ENCODE results near the gene LPP.
A peak's percentile ranks its signal among the peaks of the same experiment; 100 is the strongest.
"Not testable (repeated sequence)": the region's sequence is repeated elsewhere in the genome, so short reads cannot be mapped to it uniquely, and the experiment has no call there.

Gene LPP

GRCh38 chr3:188154014-188154808 is at the start of gene LPP:
Gene LPP (plus strand): TSS chr3:188154157. CDS start chr3:188406121, 251,964 bp downstream.
- peak; percentile 83 for DNase-seq

- DNase-seq = no peak
Observed at GRCh38 chr3:188106006-188106405, 48.0 kb upstream of the LPP start.

- no peak for DNase-seq
Observed at GRCh38 chr3:188106454-188106853, 47.5 kb upstream of the LPP start.

GRCh38 chr3:188106887-188107830 is 46.8 kb upstream of the LPP start:
- DNase-seq = no peak

- no peak for DNase-seq
Observed at GRCh38 chr3:188108703-188109412, 45.1 kb upstream of the LPP start.

- no peak for DNase-seq
Observed at GRCh38 chr3:188111002-188111584, 42.9 kb upstream of the LPP start.

- DNase-seq = no peak
Observed at GRCh38 chr3:188113756-188114155, 40.2 kb upstream of the LPP start.

- DNase-seq = no peak
Observed at GRCh38 chr3:188119846-188120245, 34.1 kb upstream of the LPP start.

GRCh38 chr3:188122571-188123169 is 31.3 kb upstream of the LPP start:
- no peak for DNase-seq

- no peak for DNase-seq
Observed at GRCh38 chr3:188123170-188123905, 30.6 kb upstream of the LPP start.

- DNase-seq = no peak
Observed at GRCh38 chr3:188124184-188124583, 29.8 kb upstream of the LPP start.

GRCh38 chr3:188125076-188125475 is 28.9 kb upstream of the LPP start:
- DNase-seq = no peak

GRCh38 chr3:188126276-188126675 is 27.7 kb upstream of the LPP start:
- DNase-seq = no peak

- DNase-seq = no peak
Observed at GRCh38 chr3:188126934-188127333, 27.0 kb upstream of the LPP start.

- no peak for DNase-seq
Observed at GRCh38 chr3:188128905-188129304, 25.1 kb upstream of the LPP start.

GRCh38 chr3:188131023-188131422 is 22.9 kb upstream of the LPP start:
- not testable (repeated sequence) for DNase-seq

GRCh38 chr3:188133219-188133618 is 20.7 kb upstream of the LPP start:
- no peak for DNase-seq

- no peak for DNase-seq
Observed at GRCh38 chr3:188133646-188134045, 20.3 kb upstream of the LPP start.

GRCh38 chr3:188134079-188134478 is 19.9 kb upstream of the LPP start:
- DNase-seq = no peak

- no peak for DNase-seq
Observed at GRCh38 chr3:188134856-188135255, 19.1 kb upstream of the LPP start.

GRCh38 chr3:188135271-188135670 is 18.7 kb upstream of the LPP start:
- no peak for DNase-seq

GRCh38 chr3:188137051-188137450 is 16.9 kb upstream of the LPP start:
- no peak for DNase-seq
